ENCODE measurements around the gene MAML2.

Gene MAML2

DNA sequence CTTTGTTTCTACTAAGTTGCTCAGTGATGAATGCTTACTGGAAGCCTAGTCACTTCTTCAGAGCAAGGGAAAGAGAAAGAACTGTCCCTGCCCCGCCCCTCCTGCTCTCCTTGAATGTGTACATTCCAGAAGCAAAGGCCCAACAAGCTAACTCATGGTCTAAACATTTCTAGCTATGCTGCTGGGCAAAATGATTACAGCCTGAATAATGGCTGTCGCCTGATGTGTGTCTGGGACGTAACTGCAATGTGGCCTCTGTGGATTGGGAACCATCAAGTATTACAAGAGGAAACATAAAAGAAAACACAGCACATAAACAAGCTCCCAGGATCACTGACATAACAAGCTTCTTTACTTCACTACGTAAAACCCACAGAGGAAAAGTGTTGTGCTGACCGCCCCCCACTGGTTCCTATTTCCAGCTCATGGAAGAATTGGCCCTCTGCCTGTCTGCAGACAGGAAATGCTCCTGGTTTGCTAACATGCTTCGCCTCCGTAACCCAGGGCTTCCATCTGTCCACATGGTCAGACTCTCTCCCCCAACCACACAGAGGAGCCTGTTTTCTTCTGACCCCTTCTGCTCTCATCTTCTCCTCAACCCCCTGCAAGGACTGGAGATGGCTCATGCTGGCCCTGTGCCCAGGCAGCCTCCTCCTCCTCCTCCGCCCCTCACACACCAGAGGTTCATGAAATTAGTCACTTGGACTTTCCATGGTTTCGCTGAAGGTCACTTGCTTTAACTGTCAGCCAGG lies 187.2 kb downstream of the MAML2 start:
- DNase-seq (ENCODE audit: low spot score) = peak; percentile 93

DNA sequence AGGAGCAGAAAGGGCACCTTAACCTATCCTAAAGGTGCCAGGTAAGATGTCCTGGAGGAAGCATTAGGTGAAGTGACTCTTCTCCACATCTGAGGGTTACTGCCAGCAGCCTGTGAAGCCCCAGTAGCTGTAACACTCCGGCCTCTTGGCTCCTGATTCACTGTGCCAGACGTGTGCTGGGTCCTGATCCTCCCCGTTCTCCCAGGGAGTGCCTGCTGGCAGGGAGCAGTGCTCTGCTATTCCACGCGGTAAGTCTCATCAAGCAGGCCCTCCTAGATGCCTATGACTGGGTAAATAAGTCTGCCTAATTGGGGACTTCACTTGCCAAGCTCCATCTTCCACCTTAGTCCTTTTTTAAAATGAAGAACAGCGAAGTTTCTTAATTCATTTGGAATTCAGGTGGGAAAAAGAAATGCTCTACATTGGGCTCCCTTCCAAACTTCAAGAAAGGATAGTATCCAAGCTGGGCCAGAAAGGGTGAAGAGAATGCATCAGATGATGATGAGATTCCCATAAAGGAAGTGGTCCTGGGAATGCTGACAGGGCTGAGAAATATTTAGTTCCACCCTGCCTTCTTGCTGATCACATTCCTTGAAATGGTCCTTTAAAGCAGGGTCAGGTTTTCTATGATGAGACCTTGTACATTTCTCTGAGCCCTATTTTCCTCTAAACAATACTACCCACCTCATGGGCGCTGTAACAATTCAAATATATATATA lies 188.0 kb downstream of the MAML2 start:
- peak; percentile 88 for DNase-seq (ENCODE audit: low spot score)

DNA sequence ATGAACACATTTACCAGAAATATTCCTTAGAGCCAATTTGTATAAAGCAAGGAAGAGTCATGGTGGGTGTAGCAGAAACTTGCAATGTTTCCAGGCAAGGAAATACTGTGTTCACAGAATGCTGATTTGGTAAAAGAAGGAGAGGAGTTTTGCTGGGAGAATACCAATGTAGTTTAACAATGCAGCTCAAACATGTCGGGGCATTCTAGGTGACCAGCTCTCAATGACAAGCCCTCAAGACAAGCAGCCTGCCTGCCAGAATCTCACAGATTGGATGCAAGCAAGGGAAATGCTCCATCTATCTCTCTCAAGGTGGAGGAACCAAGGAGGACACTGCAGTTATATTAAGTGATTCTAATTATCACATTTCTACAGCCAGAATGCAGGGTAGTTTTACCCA lies 190.4 kb downstream of the MAML2 start:
- DNase-seq (ENCODE audit: low spot score) = peak; percentile 71

DNA sequence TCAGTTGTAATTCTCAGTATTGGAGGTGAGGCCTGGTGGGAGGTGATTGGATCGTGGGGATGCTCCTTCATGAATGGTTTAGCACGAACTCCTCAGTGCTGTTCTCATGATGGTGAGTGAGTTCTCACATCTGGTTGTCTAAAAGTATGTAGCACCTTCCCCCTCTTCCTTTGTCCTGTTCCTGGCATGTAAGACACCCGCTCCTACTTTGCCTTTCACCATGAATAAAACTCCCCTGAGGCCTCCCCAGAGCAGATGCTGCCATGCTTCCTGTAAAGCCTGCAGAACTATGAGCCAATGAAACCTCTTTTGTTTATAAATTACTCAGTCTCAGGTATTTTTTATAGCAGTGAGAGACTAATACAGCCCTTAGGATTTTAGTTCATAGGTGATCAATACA lies 191.5 kb downstream of the MAML2 start:
- no peak for DNase-seq (ENCODE audit: low spot score)

DNA sequence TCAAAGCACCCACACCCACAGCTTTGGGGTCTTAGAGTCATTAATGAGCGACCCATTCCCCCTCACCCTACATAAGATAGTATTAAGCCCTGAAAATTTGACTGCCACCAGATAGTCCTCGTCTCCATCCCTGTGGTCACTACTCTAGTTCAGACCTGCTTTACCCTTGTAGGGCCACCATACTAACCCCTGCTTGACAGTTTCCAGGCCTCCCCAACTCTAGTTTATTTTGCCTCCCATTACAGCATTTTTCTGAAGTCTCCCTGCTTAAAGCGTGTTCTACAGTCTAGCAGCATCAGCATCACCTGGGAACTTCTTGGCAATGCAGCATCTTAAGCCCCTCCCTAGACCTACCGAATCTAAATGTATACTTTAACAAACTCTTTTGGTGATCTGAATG lies 192.4 kb downstream of the MAML2 start:
- DNase-seq (ENCODE audit: low spot score) = no peak

DNA sequence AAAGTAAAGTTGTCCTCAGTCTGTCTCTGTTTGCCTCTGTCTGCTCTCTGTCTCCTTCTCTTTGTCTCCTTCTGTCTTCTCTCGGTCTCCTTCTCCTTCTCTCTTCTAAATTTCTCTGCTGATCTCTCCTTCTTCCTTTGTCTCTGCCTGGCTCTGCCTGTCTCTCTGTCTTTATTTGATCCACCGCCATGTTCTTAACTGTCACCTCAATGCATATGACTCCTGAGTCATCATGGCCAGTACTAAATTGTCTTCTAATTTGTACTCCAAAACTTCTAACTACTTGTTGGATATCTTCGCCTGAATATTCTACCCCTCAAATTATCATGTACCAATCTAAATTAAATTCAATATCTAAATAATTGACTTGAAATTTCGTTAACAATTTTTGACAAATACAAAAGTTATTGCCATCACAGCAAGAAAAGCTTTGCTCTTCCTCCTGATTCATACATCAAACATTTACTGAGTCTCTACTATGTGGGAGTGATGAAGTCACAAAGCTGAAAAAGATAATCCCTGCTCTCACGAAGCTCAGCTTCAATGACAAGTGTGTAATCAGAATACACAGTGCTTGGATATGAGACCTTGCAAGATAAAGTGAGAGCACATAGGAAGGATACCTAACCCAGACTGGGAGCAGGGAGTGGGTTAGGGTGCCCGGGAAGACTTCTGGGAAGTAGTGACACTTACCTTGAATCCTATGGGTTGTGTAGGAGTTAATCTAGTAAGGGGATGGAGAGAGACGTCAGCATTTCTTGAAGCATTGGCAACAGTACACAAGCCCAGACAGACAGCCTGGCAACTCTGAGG lies 193.0 kb downstream of the MAML2 start:
- no peak for DNase-seq (ENCODE audit: low spot score)

DNA sequence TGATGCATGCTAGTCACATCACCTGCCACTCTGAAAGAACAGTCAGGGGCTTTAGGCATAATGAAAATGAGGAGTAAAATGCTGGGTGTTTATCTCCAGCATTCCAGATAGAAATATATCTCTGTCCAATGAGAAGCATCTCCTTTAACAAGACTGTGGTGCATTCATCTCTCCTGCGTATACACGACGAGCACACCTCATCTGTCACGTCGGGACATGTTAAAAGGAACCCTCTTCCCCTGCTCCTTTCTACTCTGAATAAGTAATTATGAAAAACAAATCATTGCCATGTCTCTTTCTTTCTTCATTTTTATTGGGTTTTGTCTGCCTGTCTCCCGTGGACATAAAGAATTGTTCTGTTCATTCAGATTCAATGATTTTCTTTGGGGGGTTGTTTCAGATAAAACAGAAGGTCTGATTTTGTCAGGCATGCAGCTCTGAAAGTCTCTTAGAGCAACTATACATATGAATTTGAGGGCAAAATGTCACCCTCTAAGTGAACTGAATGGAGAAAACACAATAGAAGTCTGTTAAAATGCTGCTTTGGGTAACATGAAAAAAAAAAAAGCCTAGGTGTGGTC lies 195.0 kb downstream of the MAML2 start:
- DNase-seq (ENCODE audit: low spot score) = no peak

DNA sequence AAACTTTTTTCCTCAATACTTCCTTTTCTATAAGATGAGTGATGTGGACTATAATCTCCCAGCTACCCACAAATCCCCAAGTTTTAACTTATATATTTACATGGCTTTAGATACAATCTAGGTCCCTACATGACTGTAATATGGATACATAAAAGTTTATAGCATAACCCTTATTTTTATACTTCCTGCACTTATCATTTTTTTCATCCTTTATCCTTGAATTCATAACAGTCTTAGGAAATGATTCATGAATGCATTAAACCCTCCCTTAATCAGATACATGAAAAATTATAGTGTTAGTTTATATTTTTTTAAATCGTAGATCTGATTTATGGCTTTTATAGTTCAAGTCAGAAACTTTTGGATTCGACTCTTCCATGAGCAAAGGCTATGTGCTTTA lies 195.8 kb downstream of the MAML2 start:
- DNase-seq (ENCODE audit: low spot score) = no peak

DNA sequence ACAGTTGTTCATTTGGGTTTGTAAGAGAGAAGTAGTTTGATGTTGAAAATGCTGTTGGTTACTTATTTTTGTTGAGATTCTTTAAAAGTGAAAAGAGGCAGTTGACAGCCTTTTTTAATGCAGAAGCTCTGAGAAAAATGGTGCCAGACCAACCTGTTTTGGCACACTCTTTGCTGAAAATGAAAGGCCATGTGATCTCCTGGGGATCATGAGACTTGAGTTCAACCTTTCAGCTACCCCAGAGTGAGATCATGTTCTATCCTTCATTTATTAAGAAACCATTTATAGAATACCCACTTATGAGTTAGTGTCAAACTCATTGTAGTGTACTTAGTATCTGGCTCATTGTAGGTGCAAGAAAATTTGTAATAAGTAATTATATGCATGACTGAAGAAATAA lies 196.2 kb downstream of the MAML2 start:
- DNase-seq (ENCODE audit: low spot score) = no peak

DNA sequence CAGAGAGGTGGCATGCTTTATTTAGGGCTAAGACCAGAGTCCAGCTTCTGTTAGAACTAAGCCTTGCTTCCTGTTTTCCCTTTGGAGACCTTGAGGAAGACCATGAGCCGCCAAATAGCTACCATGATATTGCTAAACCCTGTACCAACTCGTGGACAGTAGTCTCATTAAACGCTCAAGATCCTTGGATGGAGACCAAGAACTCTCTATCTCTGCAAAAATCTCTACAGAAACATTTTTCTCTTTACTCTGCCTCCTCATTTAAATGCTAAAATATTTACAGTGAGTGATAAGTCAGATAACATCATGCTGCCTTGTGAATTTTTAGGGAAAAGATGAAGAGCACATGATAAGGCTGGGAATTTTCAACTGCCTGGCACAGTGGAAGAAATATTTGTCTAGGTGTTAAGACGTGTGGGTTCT lies 197.8 kb downstream of the MAML2 start:
- DNase-seq (ENCODE audit: low spot score) = no peak

DNA sequence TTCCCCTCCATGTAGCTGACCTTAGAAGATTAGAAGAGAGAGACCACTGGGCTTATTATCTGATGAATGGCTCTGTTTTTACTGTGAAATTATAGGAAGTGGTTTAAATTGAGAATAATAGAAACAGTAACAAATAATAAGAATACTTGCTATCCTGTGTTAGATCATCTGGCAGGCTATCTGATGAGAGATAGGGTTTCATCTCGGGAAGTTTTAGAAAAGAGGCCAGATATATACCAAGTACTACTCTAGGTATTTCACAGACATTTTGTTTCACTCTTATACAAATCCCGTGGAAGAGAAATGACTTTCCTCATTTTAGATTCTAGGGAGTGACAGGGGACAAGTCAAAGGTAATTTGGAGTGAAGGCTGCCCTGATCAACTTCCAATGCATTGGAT lies 198.4 kb downstream of the MAML2 start:
- DNase-seq (ENCODE audit: low spot score) = no peak

DNA sequence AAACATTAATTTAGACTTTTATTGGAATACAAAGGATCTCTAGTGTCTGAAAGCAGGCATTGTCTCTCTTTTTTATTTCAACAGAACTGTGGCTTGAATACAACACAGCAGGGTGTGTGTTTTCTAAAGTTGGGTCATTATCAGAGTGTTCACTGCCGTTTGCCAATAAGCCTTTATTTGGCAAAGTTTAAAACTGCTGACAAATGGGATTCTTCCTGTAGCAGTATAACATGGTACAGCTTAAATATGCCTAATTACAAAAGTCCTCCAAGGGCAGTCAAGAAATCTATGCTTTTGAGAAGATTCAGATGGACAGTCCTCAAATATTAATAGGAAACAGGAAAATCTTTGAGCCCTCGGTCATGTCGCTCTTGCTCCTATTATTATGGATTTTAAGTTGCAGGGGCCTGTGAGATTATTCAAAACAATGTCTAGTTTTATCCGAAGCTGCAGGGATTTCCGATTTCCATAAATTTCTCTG lies 199.9 kb downstream of the MAML2 start:
- DNase-seq (ENCODE audit: low spot score) = peak; percentile 90

DNA sequence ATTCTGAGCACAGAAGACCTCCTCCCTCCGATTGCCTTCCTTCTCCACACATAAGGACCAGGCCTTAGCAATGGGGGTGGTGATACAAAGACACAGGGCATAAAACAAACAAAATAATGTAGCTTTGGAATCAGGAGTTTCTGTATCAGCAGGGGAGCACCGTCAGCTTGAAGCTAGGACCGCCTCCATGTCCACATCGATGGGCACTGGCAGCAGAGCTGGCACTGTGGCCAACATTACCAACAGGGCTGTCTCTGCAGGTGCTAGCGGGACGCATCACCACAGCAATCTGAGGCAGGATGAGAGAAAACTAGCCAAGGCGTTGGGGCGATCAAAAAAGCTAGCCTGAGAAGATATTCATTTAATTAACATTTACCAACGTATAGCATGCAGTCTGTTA lies 201.4 kb downstream of the MAML2 start:
- peak; percentile 91 for DNase-seq (ENCODE audit: low spot score)

DNA sequence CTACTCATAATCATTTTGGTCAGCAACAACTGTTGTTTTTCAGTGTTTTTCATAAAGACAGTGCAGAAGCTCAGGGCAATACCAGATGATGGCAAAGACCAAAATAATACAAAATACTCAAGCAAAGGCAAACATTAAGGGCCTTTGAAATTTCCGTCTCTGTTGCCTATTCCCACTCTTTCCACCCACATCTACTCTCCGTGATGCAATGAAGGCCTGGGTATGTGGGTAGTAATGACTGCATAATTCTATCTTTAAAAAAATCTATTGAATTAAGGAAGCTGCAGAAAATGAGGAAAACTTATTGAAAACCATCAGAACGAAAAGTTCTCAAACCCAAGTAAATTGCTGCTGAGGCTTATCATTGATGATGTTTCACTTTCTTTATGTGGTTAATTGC lies 203.3 kb downstream of the MAML2 start:
- no peak for DNase-seq (ENCODE audit: low spot score)

DNA sequence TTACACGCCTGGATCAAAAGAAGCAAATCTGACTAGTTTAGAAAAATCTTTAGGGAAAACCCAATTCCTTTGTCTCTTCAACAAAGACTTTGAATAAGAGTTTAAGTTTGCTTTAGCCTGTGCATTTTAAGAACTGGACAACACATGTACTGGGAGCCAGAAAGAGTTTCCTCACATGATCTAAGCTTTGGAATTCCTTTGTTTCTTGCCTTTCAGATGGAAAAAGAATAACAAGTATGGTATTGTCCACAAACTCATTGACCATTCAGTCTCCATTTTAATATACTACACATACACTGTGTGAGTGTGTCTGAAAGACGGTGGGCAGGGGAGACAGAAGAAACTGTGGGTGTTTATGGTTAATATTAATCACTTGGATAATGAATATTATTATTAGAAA lies 205.6 kb downstream of the MAML2 start:
- DNase-seq (ENCODE audit: low spot score) = no peak

DNA sequence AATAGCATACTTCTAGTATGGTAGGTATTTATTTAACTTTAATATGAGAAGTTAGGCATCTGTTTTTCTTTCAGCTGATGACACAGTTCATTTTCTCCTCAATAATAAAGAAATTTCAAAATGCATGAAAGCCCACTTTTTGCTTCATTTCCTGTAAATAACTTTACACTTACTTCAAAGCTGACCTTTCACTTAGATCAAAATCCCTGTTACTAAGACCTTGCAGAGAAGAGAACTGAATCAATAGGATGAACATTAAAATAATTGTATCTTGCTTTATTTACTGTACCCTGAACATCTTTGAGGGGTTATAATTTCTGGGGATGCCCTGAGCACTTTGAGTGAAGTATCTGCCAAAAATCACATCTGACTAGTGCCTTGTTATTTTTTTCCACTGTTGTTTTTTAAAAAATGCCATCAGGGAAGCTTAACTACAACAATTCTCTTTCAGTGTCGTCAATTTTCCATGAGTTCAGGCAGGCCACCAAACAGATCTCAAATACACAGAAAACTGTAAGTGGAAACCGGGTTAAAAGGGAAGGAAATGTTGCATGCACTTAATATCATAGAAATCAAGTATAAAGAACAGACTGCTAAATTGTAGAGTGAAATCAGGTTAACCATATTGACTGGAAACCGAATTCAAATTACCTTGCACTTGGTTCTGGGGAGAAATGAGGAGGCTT lies 206.2 kb downstream of the MAML2 start:
- DNase-seq (ENCODE audit: low spot score) = no peak

DNA sequence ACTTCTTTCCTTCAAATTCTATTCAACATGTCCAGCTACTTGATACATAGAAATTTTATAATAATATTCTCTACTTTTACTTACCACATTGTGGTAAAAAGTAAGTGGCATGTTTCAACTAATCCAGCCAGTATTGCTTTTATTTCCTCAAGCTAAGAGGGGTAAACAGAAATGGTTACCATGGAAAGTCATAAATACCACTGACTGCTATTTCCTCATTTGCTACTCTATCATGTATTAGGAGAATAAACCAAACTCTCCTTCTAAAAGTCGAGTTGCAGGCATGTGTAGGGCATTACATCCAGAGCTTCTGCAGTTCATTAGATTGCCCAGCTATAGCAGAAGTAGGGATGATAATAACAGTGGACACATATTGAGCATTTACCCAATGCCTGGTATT lies 208.4 kb downstream of the MAML2 start:
- no peak for DNase-seq (ENCODE audit: low spot score)

DNA sequence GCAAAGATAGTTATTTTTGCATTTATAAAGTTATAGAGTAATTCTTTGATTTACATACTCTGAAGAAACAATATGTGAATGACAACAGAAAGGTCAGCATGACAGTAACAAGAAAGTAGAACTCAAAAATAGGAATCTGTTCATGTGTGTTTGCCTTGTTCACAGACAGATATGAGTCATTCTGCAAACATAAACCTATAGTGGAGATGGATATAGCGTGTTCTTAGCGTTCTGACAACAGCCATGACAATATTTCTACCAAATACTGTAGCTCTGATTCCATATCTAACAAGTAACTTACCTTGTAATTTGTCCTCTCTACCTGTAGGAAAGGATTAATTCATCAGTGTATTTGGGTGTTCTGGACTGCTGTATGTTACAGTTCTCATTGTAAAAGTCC lies 210.6 kb downstream of the MAML2 start:
- DNase-seq (ENCODE audit: low spot score) = no peak

DNA sequence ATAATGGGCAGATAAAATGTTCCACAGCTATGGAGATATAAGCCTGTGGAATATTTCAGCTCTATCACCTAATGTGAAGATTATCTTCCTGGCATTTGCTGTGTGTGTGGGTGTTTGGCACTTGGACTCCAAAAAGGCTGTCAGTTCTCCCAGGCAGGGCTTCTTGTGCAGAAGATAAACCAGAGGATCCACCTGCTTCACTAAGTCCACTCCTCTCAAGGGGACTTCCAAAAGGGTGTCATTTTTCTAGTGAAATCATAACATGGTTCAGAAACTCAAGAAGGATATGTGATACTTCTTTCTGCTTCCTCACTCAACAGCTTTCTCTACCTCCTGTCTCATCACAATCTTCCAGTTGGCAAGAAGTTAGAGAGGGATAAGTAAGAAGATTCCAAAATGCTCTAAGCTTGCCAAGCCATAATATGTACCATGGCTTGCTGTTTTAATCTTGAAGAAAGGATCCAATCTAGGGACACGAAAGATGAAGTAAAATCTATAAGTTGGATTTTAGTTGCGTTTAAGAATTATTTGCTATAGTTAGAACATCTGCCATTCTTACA lies 212.9 kb downstream of the MAML2 start:
- DNase-seq (ENCODE audit: low spot score) = no peak

DNA sequence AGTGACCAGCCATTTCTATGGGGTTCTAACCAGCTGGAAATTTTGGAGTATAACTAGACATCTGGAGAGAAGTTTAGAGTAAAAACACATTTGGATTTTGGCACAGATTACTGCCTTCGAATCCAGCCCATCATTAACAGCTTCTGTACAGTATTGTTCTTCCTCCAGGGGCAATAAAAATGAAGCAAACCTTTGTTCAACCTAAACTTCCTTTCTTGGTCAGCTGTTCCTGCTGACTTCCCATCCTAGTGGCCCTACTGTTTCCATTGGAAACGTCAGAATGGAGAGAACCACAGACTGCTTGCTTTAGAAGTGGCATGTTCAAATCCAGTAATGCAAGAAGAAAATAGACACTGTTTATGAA lies 215.4 kb downstream of the MAML2 start:
- DNase-seq (ENCODE audit: low spot score) = no peak

DNA sequence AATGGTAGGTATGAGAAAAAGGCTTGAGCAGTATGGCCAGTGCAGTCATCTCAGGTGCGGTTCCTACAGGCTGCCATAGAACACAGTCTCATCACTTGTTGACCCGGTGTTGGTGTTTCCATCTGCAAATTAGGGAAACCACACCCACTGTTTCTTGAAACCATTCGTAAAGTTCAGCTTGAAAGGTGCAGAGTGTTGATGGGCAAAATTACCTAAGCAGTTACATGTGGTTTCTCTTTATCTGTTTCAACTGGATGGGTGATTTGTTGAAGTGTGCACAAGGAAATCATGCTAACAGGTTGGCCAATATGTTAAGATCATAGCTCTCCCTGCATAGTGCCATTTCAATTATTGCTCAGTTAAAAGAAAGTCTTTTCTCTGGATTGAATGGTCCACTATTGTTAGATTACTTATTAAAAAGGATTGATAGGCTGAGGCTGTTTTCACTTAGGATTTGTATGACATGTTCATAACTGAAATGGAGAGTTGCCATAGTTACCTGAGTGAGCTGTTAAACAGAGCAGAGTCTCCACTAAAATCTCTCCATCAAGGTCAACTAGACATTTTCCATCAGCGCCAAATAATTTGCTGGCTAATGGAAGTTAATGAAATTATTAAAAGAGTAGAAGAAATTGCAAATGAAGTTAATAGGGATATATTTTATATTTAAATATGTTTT lies 215.9 kb downstream of the MAML2 start:
- DNase-seq (ENCODE audit: low spot score) = no peak
